Smooth muscle cell (in vitro differentiated cells): ENCODE results near the gene MIB1. TPM values are rescaled to one million over a fixed set of nuclear protein-coding genes. Genes with fewer than 3 reads are reported as not detected.

Experiments used
- DNase-seq: peaks from one replicate; lab custom pipeline; 2025; ENCODE audit not compliant: unreplicated experiment; lab: John Stamatoyannopoulos, UW
- H2AFZ ChIP-seq: fragments of 200-600 bp; sonication (generic); 2 replicates; pipeline ENCODE4 v1.6.0; 2016; ENCODE audit warnings: antibody characterized with exemption, low read depth, mild to moderate bottlenecking
- H3F3A ChIP-seq: fragments of 200-600 bp; sonication (generic); 2 replicates; pipeline ENCODE4 v1.6.0; 2017; ENCODE audit warnings: antibody characterized with exemption, low read depth
- H3K27ac ChIP-seq: fragments of 200-600 bp; sonication (generic); 2 replicates; pipeline ENCODE4 v1.5.1; 2016; ENCODE audit warnings: low read depth, mild to moderate bottlenecking
- H3K27me3 ChIP-seq: fragments of 200-600 bp; sonication (generic); 2 replicates; pipeline ENCODE4 v1.6.1; 2016; ENCODE audit warnings: low read depth, mild to moderate bottlenecking
- H3K36me3 ChIP-seq: fragments of 200-600 bp; sonication (generic); 2 replicates; pipeline ENCODE4 v1.5.1; 2016; ENCODE audit warnings: low read depth
- H3K4me1 ChIP-seq: fragments of 200-600 bp; sonication (generic); 2 replicates; pipeline ENCODE4 v1.5.1; 2016; ENCODE audit warnings: low read depth
- H3K4me2 ChIP-seq: fragments of 200-600 bp; sonication (generic); 2 replicates; pipeline ENCODE4 v1.6.0; 2016; ENCODE audit warnings: mild to moderate bottlenecking
- H3K4me3 ChIP-seq: fragments of 200-600 bp; sonication (generic); 2 replicates; pipeline ENCODE4 v1.5.1; 2016; ENCODE audit warnings: mild to moderate bottlenecking
- H3K79me2 ChIP-seq: fragments of 200-600 bp; sonication (generic); 2 replicates; pipeline ENCODE4 v1.6.0; 2016; ENCODE audit warnings: low read depth, mild to moderate bottlenecking
- H3K9ac ChIP-seq: fragments of 200-600 bp; sonication (generic); 2 replicates; pipeline ENCODE4 v1.6.0; 2016; ENCODE audit warnings: low read depth
- H3K9me3 ChIP-seq: fragments of 200-600 bp; sonication (generic); replicated peaks from 2 replicates; pipeline ENCODE4 v1.5.1; 2016; ENCODE audit warnings: low read depth
- H4K20me1 ChIP-seq: fragments of 200-600 bp; sonication (generic); 2 replicates; pipeline ENCODE4 v1.6.0; 2016; ENCODE audit warnings: low read depth
- WGBS: methylation state at CpG from one replicate; pipeline ENCODE4 v1.1.7; 2016; ENCODE audit warnings: low lambda C conversion rate; 5-methylcytosine and 5-hydroxymethylcytosine counted together
- polyA plus RNA-seq: library from polyadenylated mRNA; unstranded; fragments of >200 nt; fragmentation: Nextera tagmentation; extraction: Ambion mirVana; gene quantifications from 2 replicates; pipeline ENCODE4 v1.2.1, GENCODE V29; 2016
- total RNA-seq: library from RNA; depleted of rRNA; stranded (reverse); fragments of >200 nt; gene quantifications from 2 replicates; pipeline ENCODE4 v1.2.3, GENCODE V29; 2014
- TF ChIP-seq, protein P1 (sequence below): fragments of 200-600 bp; sonication (generic); IDR thresholded peaks from 2 replicates; pipeline ENCODE4 v1.5.1; 2017; ENCODE audit warnings: borderline replicate concordance, mild to moderate bottlenecking, antibody characterized with exemption; ENCODE audit not compliant: insufficient read depth, poor library complexity, severe bottlenecking

Gene MIB1
- total and polyA plus RNA-seq, 2 experiments from 2014 or later, result 9.2 to 69.1 TPM

DNA sequence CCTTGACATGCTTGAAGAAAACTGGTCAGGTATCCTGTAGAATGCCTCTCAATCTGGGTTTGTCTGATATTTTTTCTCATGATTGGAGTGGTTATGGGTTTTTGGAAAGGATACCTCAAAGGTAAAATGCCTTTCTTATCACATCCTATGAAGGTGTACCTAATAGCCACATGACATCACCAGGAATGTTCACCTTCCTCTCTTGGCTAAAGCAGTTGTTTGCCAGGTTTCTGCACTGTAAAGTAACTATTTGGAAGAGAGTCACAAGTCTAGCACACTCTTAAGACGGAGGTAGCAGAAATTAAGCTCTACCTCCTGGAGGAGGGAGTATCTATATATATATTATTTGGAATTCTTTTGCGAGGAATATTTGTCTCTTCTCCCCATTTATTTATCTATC is 17.9 kb upstream of the MIB1 start:
- H3K79me2 ChIP-seq, result no peaks in the 10 kb centered on the region
- TF ChIP-seq, protein P1, sequence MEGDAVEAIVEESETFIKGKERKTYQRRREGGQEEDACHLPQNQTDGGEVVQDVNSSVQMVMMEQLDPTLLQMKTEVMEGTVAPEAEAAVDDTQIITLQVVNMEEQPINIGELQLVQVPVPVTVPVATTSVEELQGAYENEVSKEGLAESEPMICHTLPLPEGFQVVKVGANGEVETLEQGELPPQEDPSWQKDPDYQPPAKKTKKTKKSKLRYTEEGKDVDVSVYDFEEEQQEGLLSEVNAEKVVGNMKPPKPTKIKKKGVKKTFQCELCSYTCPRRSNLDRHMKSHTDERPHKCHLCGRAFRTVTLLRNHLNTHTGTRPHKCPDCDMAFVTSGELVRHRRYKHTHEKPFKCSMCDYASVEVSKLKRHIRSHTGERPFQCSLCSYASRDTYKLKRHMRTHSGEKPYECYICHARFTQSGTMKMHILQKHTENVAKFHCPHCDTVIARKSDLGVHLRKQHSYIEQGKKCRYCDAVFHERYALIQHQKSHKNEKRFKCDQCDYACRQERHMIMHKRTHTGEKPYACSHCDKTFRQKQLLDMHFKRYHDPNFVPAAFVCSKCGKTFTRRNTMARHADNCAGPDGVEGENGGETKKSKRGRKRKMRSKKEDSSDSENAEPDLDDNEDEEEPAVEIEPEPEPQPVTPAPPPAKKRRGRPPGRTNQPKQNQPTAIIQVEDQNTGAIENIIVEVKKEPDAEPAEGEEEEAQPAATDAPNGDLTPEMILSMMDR, result no peak

DNA sequence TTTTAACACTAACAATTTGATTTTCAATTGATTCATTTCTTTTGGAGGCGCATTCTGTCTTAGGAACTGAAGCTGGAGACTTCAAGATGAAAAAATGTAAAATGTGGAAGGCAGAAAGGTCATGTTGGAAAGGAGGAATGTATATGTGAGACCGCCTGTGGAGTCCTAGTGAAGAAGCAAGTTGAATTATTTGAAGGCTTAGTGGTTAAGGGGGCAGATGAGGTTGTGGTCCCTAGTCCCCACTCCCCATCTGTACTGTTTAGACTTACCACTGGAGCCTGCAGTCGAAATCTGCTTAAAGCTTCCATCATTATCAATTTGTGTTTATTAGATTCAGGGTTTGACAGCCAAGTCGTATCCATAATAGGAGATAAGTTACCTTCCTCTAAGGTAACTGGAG is 15.4 kb upstream of the MIB1 start:
- 83% methylated on average over 4 of the region's 4 CpGs for WGBS
- Histone ChIP-seq H3K4me2 (no peak overlapping the region), H3K4me3 (no peak overlapping the region), H3K79me2 (no peaks in the 10 kb centered on the region), H2AFZ (no peak overlapping the region), H3F3A (no peaks in the 10 kb centered on the region), H3K27ac (no peak overlapping the region), H3K9ac (no peak overlapping the region), H3K4me1 (no peaks in the 10 kb centered on the region), H4K20me1 (no peaks in the 10 kb centered on the region), H3K9me3 (no peaks in the 10 kb centered on the region), H3K36me3 (no peaks in the 10 kb centered on the region), H3K27me3 (no peaks in the 10 kb centered on the region)
- TF ChIP-seq, protein P1, result no peak
- DNase-seq, result no peak

More for the DNA sequence above, 17.9 kb upstream of the MIB1 start:
- Histone ChIP-seq H3K4me3 (no peak overlapping the region), H3K36me3 (no peaks in the 10 kb centered on the region), H3K4me2 (no peak overlapping the region), H4K20me1 (no peaks in the 10 kb centered on the region), H3K27me3 (no peaks in the 10 kb centered on the region), H3K27ac (no peak overlapping the region), H3F3A (no peaks in the 10 kb centered on the region), H3K9me3 (no peaks in the 10 kb centered on the region), H3K9ac (no peak overlapping the region), H3K4me1 (no peaks in the 10 kb centered on the region), H2AFZ (no peak overlapping the region)
- WGBS, result 90% methylated on average over 2 of the region's 2 CpGs
- no peak for DNase-seq

DNA sequence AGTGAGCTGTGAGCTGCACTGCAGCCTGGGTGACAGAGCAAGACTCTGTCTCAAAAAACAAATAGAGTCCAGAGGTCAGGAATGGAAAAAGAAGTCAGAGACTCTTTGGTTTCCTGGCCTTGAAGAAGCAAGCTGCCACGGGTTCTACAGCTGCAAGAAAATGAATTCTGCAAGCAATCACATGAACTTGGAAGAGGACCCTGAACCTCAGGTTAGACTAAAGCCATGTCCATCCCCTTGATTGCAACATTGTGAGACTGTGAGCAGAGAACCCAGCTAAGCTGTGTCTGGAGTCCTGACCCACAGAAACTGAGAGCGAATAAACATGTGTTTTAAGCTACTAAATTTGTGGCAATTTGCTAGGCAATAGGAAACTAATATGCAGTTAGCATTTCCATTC is 12.9 kb upstream of the MIB1 start:
- Histone ChIP-seq H3K27ac (no peak overlapping the region), H3K4me1 (no peaks in the 10 kb centered on the region), H3K4me3 (no peak overlapping the region), H2AFZ (no peak overlapping the region), H3K36me3 (no peaks in the 10 kb centered on the region), H4K20me1 (no peaks in the 10 kb centered on the region), H3K27me3 (no peaks in the 10 kb centered on the region), H3K79me2 (no peaks in the 10 kb centered on the region), H3K9ac (no peak overlapping the region), H3K9me3 (no peaks in the 10 kb centered on the region), H3K4me2 (no peak overlapping the region), H3F3A (no peaks in the 10 kb centered on the region)
- TF ChIP-seq, protein P1, result no peak
- 95% methylated on average over 2 of the region's 2 CpGs for WGBS
- DNase-seq, result no peak

DNA sequence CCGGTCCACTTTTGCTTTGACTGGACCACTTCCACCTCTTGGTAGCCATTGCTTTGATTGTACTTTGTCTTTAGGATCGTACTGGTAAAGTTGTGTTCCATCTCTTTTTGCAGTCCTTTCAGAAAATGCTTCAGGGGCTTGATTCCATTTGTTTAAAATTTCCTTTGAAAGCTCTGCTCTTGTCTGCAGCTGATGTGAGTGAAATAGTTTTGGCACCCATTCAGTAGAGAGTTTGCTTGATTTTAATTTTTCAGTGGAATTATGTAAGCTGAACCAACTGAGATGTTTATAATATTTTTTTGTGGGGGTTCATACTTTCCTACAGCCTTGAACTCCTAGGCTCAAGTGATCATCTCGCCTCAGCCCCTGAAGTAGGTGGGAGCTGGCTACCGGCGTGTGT is 7.6 kb upstream of the MIB1 start:
- Histone ChIP-seq H4K20me1 (no peaks in the 10 kb centered on the region), H3K4me2 (no peak overlapping the region), H3K27me3 (no peaks in the 10 kb centered on the region), H3K36me3 (no peaks in the 10 kb centered on the region), H3K4me3 (no peak overlapping the region), H3K27ac (no peak overlapping the region), H3K79me2 (no peaks in the 10 kb centered on the region), H3K9me3 (no peaks in the 10 kb centered on the region), H3K9ac (no peak overlapping the region), H3K4me1 (no peaks in the 10 kb centered on the region), H2AFZ (no peak overlapping the region), H3F3A (no peaks in the 10 kb centered on the region)
- no peak for DNase-seq
- WGBS, result 97% methylated on average over 5 of the region's 5 CpGs
- TF ChIP-seq, protein P1, result no peak
